Activated naive CD4-positive, alpha-beta T cell (primary cell): ENCODE results near the gene PLVAP.

Experiments used
- DNase-seq, 4 experiments: peaks; one replicate each; lab custom pipeline; 2025; lab: John Stamatoyannopoulos, UW

PLVAP gene

GRCh38 chr19:17323300-17323963 is 53.7 kb downstream of the PLVAP start:
- DNase-seq, result no peak

- DNase-seq, result no peak
Measured at GRCh38 chr19:17322854-17323253, 54.3 kb downstream of the PLVAP start.

GRCh38 chr19:17321655-17322489 is 55.3 kb downstream of the PLVAP start:
- no peak for DNase-seq

GRCh38 chr19:17320435-17320834 is 56.7 kb downstream of the PLVAP start:
- DNase-seq, result no peak

- DNase-seq, result no peak
Measured at GRCh38 chr19:17319473-17320238, 57.5 kb downstream of the PLVAP start.

- no peak for DNase-seq
Measured at GRCh38 chr19:17318966-17319365, 58.2 kb downstream of the PLVAP start.

- no peak for DNase-seq
Measured at GRCh38 chr19:17314007-17314593, 63.0 kb downstream of the PLVAP start.

GRCh38 chr19:17312189-17313113 is 64.7 kb downstream of the PLVAP start:
- no peak for DNase-seq

- DNase-seq, result no peak
Measured at GRCh38 chr19:17311455-17312188, 65.5 kb downstream of the PLVAP start.

GRCh38 chr19:17309965-17310461 is 67.1 kb downstream of the PLVAP start:
- peak in 1 of 4 experiments; percentile 47 for DNase-seq

- DNase-seq, result peak; percentile 84 to 97 (median 94)
Measured at GRCh38 chr19:17309198-17309964, 67.8 kb downstream of the PLVAP start, which contains the start of gene DDA1. Gene DDA1 (plus strand): TSS chr19:17309563. CDS start chr19:17309655, 92 bp downstream.

GRCh38 chr19:17307876-17308377 is 69.2 kb downstream of the PLVAP start:
- DNase-seq, result no peak

- DNase-seq, result no peak
Measured at GRCh38 chr19:17306285-17306714, 70.8 kb downstream of the PLVAP start.

GRCh38 chr19:17305517-17306284 is 71.4 kb downstream of the PLVAP start, which contains the start of gene MRPL34:
Gene MRPL34 (plus strand): TSS chr19:17305872. CDS start chr19:17305893, 21 bp downstream.
- peak; percentile 64 to 87 (median 79) for DNase-seq

- no peak for DNase-seq
Measured at GRCh38 chr19:17305216-17305516, 72.0 kb downstream of the PLVAP start.

- no peak for DNase-seq
Measured at GRCh38 chr19:17304386-17305215, 72.5 kb downstream of the PLVAP start.

- DNase-seq, result no peak
Measured at GRCh38 chr19:17303940-17304267, 73.2 kb downstream of the PLVAP start.
